ENCODE data around the gene SLC8A2. TPM values are rescaled to one million over a fixed set of nuclear protein-coding genes. Genes with fewer than 3 reads are reported as not detected.

The SLC8A2 gene
- polyA plus RNA-seq, 3 donors: 0.22 to 0.26 (median 0.23) TPM

DNA sequence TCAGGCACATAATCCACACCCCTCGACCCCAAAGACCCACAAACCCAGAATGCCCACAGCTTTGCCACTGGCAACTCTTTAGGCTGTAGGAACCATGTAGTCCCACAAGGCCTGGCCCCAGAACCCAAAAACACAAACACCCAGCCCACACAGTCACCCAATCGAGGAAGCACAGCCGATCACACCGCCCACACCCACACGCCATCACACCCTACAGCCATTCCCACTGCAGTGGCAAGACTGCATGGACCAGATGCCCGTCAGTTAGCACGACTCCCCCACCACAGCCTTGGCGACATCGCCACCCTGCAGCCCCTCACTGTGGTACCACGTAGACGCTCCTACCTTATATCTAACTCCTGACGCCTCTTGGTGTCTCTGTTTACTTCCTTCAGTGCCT lies 28.4 kb downstream of the SLC8A2 start:
- DNase-seq (ENCODE audit: extremely low read depth in 1 of 11, low read depth in 9 of 11, low spot score in 4 of 11): no peak

GRCh38 chr19:47438793-47439220 lies 32.9 kb downstream of the SLC8A2 start:
- DNase-seq (ENCODE audit: extremely low read depth in 1 of 11, low read depth in 9 of 11, low spot score in 4 of 11): no peak

DNA sequence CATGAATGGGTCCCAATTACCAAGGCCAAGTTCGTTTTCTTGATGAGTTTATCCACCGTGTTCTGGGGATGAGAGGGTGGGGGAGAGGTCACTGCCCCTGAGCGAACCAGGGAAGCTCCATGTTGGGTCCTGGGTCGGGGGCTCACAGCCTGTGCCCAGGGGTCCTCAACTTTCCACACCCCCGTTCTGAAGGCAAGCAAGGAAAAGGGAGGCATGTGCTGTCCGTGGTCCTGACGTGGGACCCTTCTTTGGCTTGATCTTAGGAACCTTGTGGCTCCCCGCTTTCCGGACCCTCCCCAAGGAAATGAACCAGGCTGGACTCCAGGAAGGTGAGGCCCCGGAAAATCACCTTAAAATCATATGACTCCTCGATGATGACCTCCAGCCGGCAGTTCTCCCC lies 34.2 kb downstream of the SLC8A2 start:
- no peak for DNase-seq (ENCODE audit: extremely low read depth in 1 of 11, low read depth in 9 of 11, low spot score in 4 of 11)

DNA sequence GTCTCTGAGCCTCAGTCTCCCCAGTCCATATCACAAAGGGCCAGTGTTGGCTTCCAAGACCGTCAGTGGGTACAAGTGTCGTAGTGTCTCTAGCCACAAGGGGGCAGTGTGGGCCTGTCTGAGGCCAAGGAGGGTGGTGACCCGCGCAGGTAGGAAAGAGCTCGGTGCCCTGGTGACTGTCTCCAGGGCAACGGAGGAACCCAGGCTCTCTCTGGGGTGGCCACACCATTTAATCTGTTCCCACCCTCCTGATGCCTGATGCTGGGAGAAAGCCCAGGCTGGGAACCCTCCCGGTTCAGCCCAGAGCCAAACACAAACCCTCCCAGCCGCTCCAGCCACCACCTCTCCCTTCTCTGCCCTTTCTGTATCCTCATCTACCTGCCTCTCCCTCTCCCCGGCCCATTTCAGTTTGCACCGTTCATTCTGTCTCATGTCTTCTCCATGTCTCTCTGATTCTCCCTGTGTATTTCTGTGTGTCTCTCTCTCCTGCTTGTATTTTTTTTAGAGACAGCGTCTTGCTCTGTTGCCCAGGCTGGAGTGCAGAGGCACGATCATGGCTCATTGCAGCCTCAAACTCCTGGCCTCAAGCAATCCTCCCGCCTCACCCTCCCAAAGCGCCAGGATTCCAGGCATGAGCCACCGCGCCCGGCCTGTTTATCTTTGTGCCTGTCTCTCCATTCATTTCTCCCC lies 34.8 kb downstream of the SLC8A2 start:
- peak in 3 of 11 donors; percentile 48 to 68 (median 64) for DNase-seq (ENCODE audit: extremely low read depth in 1 of 11, low read depth in 9 of 11, low spot score in 4 of 11)

DNA sequence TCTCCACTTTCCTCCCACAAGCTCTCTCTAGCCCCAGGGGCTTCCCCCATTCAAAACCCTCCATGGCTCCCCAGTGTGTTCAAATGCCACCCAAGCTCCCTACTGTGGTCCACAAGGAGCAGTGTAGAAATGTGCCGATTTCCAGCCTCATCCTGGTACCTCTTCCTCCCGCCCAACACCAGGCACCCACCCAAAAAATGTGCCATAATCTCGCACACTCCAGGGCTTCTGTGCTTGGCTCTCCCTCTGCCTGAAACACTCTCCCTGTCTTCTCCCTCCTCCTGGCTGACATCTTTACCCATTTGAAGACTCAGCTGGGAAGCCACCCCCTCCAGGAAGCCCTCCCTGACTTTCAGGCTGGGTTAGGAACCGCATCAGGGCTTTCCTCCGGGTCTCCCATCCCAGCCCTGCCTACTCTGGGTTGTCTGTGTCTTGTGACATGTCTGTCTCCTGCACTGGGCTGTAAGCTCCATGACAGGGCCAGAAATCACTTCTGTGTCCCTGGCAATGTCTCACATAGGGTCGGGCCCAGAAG lies 35.7 kb downstream of the SLC8A2 start:
- no peak for DNase-seq (ENCODE audit: extremely low read depth in 1 of 11, low read depth in 9 of 11, low spot score in 4 of 11)

DNA sequence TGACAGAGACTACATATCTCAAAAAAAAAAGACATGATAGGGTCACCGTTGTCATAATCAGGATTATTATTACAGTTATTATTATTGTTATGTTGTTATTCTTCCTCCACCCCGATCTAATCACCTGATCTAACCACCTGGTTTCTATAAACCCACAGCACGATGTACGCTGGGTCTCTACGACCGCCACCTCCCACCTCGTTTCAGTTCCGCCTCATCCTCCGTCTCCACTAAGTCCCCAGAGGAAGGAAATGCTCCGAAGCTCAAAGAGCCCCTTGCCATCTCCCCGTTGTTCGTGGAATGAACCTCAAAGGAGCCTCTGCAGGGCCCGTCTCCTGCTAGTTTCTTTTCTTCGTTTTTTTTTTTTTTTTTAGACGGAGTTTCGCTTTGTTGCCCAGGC lies 36.5 kb downstream of the SLC8A2 start:
- DNase-seq (ENCODE audit: extremely low read depth in 1 of 11, low read depth in 9 of 11, low spot score in 4 of 11): no peak

GRCh38 chr19:47434088-47434487 lies 37.6 kb downstream of the SLC8A2 start:
- DNase-seq (ENCODE audit: extremely low read depth in 1 of 11, low read depth in 9 of 11, low spot score in 4 of 11): no peak

- no peak for DNase-seq (ENCODE audit: extremely low read depth in 1 of 11, low read depth in 9 of 11, low spot score in 4 of 11)
These were observed 38.6 kb downstream of the SLC8A2 start for GRCh38 chr19:47433121-47433520.

DNA sequence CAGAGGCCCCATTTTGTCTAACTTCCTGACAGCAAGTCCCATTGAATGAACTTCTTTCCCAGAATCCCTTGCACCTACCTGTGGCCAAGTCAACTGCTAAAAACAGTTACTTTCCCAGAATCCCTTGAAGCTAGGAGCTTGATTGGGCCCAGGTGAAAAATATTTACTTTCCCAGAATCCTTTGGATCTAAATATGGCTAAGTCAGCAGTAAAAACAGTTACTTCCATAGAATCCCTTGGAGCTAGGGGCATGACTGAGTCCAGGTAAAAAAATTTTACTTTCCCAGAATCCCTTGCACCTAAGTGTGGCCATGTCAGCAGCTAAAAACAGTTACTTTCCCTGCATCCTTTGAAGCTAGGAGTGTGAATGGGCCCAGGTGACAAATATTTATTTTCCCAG lies 39.2 kb downstream of the SLC8A2 start:
- DNase-seq (ENCODE audit: extremely low read depth in 1 of 11, low read depth in 9 of 11, low spot score in 4 of 11): no peak

GRCh38 chr19:47432091-47432490 lies 39.6 kb downstream of the SLC8A2 start:
- DNase-seq (ENCODE audit: extremely low read depth in 1 of 11, low read depth in 9 of 11, low spot score in 4 of 11): no peak

GRCh38 chr19:47430041-47430802 lies 41.5 kb downstream of the SLC8A2 start:
- DNase-seq (ENCODE audit: extremely low read depth in 1 of 11, low read depth in 9 of 11, low spot score in 4 of 11): no peak

DNA sequence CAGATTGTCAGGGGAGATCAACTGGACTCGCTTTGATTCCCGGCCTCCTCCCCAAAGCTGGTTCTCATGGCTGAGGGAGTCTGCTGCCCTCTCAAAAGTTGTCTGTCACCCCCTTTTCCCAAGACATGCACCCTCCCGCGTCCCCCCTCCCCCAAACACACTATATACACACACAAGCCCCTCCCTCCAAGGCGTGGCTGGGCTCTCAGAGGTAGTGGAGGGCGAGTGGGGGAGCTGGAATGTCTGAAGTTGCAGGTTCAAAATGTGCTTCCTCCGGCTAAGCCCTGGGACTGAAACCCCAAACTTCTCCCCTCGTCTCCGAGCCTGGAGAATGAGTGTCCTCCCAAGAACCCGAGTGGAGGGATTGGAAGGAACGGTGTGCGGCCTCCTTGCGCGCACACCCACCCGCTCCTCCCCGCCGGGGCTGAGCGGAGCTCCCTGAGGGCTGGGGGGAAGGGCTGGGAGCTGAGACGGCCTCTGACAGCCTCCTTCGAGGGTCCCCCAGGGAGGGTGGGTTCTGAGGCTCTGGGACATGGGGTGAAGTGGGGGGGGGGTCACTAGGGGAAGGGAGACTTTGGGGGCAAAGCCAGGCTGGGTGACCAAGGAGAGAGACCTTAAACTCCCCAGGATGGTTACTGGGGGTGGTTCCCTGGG lies 42.4 kb downstream of the SLC8A2 start:
- no peak for DNase-seq (ENCODE audit: extremely low read depth in 1 of 11, low read depth in 9 of 11, low spot score in 4 of 11)

GRCh38 chr19:47428177-47428894 lies 43.4 kb downstream of the SLC8A2 start:
- peak in 8 of 11 donors; percentile 68 to 91 (median 86) for DNase-seq (ENCODE audit: extremely low read depth in 1 of 11, low read depth in 9 of 11, low spot score in 4 of 11)

GRCh38 chr19:47427241-47428176 lies 44.2 kb downstream of the SLC8A2 start:
- DNase-seq (ENCODE audit: extremely low read depth in 1 of 11, low read depth in 9 of 11, low spot score in 4 of 11): peak in 1 of 11 donors; percentile 63

DNA sequence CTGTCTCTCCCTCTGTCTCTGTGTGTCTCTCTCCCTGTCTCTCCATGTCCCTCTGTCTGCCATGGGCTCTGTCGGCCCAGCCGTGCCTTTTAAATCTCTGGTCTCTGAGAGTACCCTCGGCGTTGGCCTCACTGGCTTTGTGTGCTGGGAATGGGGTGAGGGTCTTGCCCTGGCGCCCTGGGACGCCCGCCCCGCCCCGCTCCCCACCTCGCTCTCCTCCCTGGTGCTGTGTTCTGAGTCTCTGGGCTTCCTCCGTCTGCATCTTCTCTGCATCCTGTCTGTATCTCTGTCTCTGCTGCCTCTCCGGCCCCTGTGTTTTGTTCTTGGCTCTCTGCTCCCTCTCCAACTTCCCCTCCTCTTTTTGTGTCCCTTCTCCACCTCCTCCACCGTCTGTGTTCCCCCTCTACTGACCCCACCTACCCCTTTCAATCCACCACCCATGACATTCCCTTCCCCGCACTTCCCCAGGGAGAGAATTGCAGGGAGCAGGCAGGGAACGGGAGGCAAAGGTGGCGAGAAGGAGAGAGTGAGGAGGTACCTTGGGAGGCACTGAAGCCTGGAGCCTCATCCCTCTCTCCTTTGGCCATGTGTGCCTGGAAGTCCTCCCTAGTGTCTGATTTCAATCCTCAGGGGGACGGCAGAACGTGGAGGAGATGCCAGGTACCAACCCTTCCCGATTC lies 48.4 kb downstream of the SLC8A2 start:
- no peak for DNase-seq (ENCODE audit: extremely low read depth in 1 of 11, low read depth in 9 of 11, low spot score in 4 of 11)

- no peak for DNase-seq (ENCODE audit: extremely low read depth in 1 of 11, low read depth in 9 of 11, low spot score in 4 of 11)
These were observed 49.1 kb downstream of the SLC8A2 start for GRCh38 chr19:47422417-47423163.

GRCh38 chr19:47421844-47422395 lies 49.8 kb downstream of the SLC8A2 start:
- peak in 3 of 11 donors; percentile 47 to 54 (median 51) for DNase-seq (ENCODE audit: extremely low read depth in 1 of 11, low read depth in 9 of 11, low spot score in 4 of 11)

Measured in renal cortex interstitium (tissue), 11 donors.